Esophagus squamous epithelium (tissue), 4 donors: ENCODE results near the gene MS4A10.

Experiments
- CTCF ChIP-seq, 6 experiments: fragments of 450-650 bp in 4 of 6; fragments of 200-600 bp in 2 of 6; sonication (generic) in 2 of 6; IDR thresholded peaks; one replicate each; pipeline ENCODE4 v1.5.1; 2016 to 2019; ENCODE audit warnings: antibody characterized with exemption in 6 of 6, mild to moderate bottlenecking in 4 of 6, moderate library complexity in 4 of 6
- POLR2A ChIP-seq, 4 donors: fragments of 450-650 bp; IDR thresholded peaks; one replicate each; pipeline ENCODE4 v1.6.1; 2017; ENCODE audit warnings: antibody characterized with exemption in 4 of 4, mild to moderate bottlenecking in 4 of 4, moderate library complexity in 3 of 4

- peak in 1 of 6 experiments; percentile 20 for TF ChIP-seq CTCF (IDR thresholded peaks at IDR 0.05)
- TF ChIP-seq POLR2A (IDR thresholded peaks at IDR 0.05): no peak
Measured at GRCh38 chr11:60762851-60763691, 22.1 kb upstream of the MS4A10 start.
